Pancreas (tissue), 10 donors: ENCODE results near the gene NLRX1. TPM values are rescaled to one million over a fixed set of nuclear protein-coding genes. Genes with fewer than 3 reads are reported as not detected.

Experiments used
- ATAC-seq, 4 donors: fragments of 200-7000 bp; cut with Tn5 transposase; one replicate each; pipeline versions ENCODE4 v1.8.0 to v1.9.1; 2020; ENCODE audit warnings: mild to moderate bottlenecking in 4 of 4, moderate library complexity in 4 of 4
- DNase-seq, 6 donors: peaks; one replicate each; pipeline ENCODE4 v3.0.0-alpha.2; 2020
- FAIRE-seq: peaks from 2 replicates; lab custom pipeline; 2012; peaks lifted over from hg19 to GRCh38; lab: Jason Lieb, UNC
- H3K27ac ChIP-seq, 4 donors: fragments of 200-600 bp; sonication (generic); 1 replicate in 3 of 4; 2 replicates in 1 of 4; pipeline versions ENCODE4 v1.5.0 to v1.8.0; 2020
- H3K27me3 ChIP-seq, 4 donors: fragments of 200-600 bp; one replicate each; pipeline ENCODE4 v1.8.0; 2021
- H3K36me3 ChIP-seq, 3 donors: fragments of 200-600 bp; sonication (generic) in 1 of 3; one replicate each; pipeline versions ENCODE4 v1.5.0 to v1.8.0; 2020 to 2021
- H3K4me1 ChIP-seq, 3 donors: fragments of 200-600 bp; one replicate each; pipeline ENCODE4 v1.8.0; 2021
- H3K4me3 ChIP-seq, 4 donors: fragments of 200-600 bp; sonication (generic) in 2 of 4; one replicate each; pipeline versions ENCODE4 v1.5.0 to v1.8.0; 2020 to 2021
- H3K9me3 ChIP-seq, 4 donors: fragments of 200-600 bp; one replicate each; pipeline ENCODE4 v1.8.0; 2021
- CTCF ChIP-seq, 4 donors: fragments of 200-600 bp; sonication (generic) in 3 of 4; IDR thresholded peaks; one replicate each; pipeline versions ENCODE4 v1.5.0 to v1.8.0; 2021; ENCODE audit warnings: antibody characterized with exemption in 4 of 4
- WGBS, 2 donors: extraction: QIAGEN DNeasy Blood & Tissue Kit; methylation state at CpG; one replicate each; pipeline ENCODE4 v1.1.7; 2013; 5-methylcytosine and 5-hydroxymethylcytosine counted together
- intact Hi-C, 3 donors: fragments of 100-400 bp; cut with DNase I; formaldehyde crosslinking; loops; one replicate each; pipeline versions ENCODE4 v1.11.1 to v1.14.2; 2022
- polyA plus RNA-seq, 2 donors: library from polyadenylated mRNA; stranded (reverse); fragments of 200-250 nt; gene quantifications; one replicate each; pipeline ENCODE4 v1.2.3, GENCODE V29; 2013
- total RNA-seq, 6 donors: library from RNA; stranded (reverse); fragmentation: NEBNext Ultra II Directional in 4 of 6; extraction: Animal tissue kit (Norgen Biotek cat#: 25700) in 4 of 6; gene quantifications; one replicate each; pipeline versions ENCODE4 v1.2.1 to v1.2.4, GENCODE V29; 2021 to 2023
- donor health status: healthy with polysubstance abuse.
- donor health status: DM: no; HTN: no; CAD: no; lungs with moderate emphysema.
- donor health status: DM: no; HTN: no; CAD: no.
- donor health status: control.
- donor health status: control.
- donor health status: Bipolar disorder and iron deficiency.
- donor health status: DM: yes; HTN: yes; CAD: no.
- donor health status: DM: no; HTN: no; CAD: no.
- donor health status: DM: no; HTN: no; CAD: no.
- donor health status: DM: yes; HTN: yes; CAD: no.

NLRX1 gene
- total and polyA plus RNA-seq, 8 donors, result 6.5 to 12.6 (median 7.5) TPM

GRCh38 chr11:119144825-119145486, 23.6 kb upstream of the NLRX1 start:
- WGBS, 2 donors, result 7 to 11% methylated on average over 7 of the region's 7 CpGs

GRCh38 chr11:119145551-119145950, 23.0 kb upstream of the NLRX1 start:
- DNase-seq (no peak), ATAC-seq (no peak), FAIRE-seq (no peak)
- no peak for TF ChIP-seq CTCF (IDR thresholded peaks at IDR 0.05)
- intact Hi-C loops, result no loop called here
- H3K4me3 ChIP-seq, result no peak overlapping the region
- 29 to 33% methylated on average over 3 of the region's 3 CpGs for WGBS, 2 donors
- no peaks in the 10 kb centered on the region for H3K4me1 ChIP-seq
- no peaks in the 10 kb centered on the region for H3K27me3 ChIP-seq
- H3K9me3 ChIP-seq, result no peaks in the 10 kb centered on the region
- H3K36me3 ChIP-seq, result no peaks in the 10 kb centered on the region
- no peak overlapping the region for H3K27ac ChIP-seq

More at GRCh38 chr11:119144825-119145486, 23.6 kb upstream of the NLRX1 start:
- H3K27ac ChIP-seq, result no peak overlapping the region
- H3K9me3 ChIP-seq, result no peaks in the 10 kb centered on the region
- TF ChIP-seq CTCF (IDR thresholded peaks at IDR 0.05), result peak; percentile 50 to 57 (median 54)
- no peaks in the 10 kb centered on the region for H3K36me3 ChIP-seq
- no peak overlapping the region for H3K4me3 ChIP-seq
- no peaks in the 10 kb centered on the region for H3K27me3 ChIP-seq
- no peaks in the 10 kb centered on the region for H3K4me1 ChIP-seq
- ATAC-seq (peak; percentile 78 to 94 (median 92)), DNase-seq (peak in 5 of 6 donors; percentile 49 to 69 (median 62)), FAIRE-seq (no peak)
- intact Hi-C loops, result no loop called here

GRCh38 chr11:119147604-119148333, 20.8 kb upstream of the NLRX1 start:
- DNase-seq (peak in 1 of 6 donors; percentile 18), ATAC-seq (no peak), FAIRE-seq (no peak)
- Histone ChIP-seq H3K27me3 (no peaks in the 10 kb centered on the region), H3K9me3 (no peaks in the 10 kb centered on the region), H3K4me1 (no peaks in the 10 kb centered on the region), H3K27ac (no peak overlapping the region), H3K36me3 (no peaks in the 10 kb centered on the region), H3K4me3 (no peak overlapping the region)
- 70 to 71% methylated on average over 6 of the region's 6 CpGs for WGBS, 2 donors
- intact Hi-C loops, result no loop called here
- TF ChIP-seq CTCF (IDR thresholded peaks at IDR 0.05), result no peak

GRCh38 chr11:119148720-119149017, 19.9 kb upstream of the NLRX1 start:
- Histone ChIP-seq H3K36me3 (no peaks in the 10 kb centered on the region), H3K4me1 (no peaks in the 10 kb centered on the region), H3K9me3 (no peaks in the 10 kb centered on the region), H3K27me3 (no peaks in the 10 kb centered on the region), H3K4me3 (peak overlapping the region; percentile 38 to 65 (median 47)), H3K27ac (no peak overlapping the region)
- TF ChIP-seq CTCF (IDR thresholded peaks at IDR 0.05), result no peak
- intact Hi-C loops, result no loop called here
- DNase-seq, result no peak
- no peak for FAIRE-seq
- 1 to 2% methylated on average over 10 to 16 of the region's 16 CpGs for WGBS, 2 donors
- ATAC-seq, result no peak
